BJ (cell line): ENCODE data around the gene FATE1. TPM values are rescaled to one million over a fixed set of nuclear protein-coding genes. Genes with fewer than 3 reads are reported as not detected.

Experiments
- CTCF ChIA-PET: fragments of 350-600 bp; formaldehyde crosslinking; extraction: SDS; loops from one replicate; lab custom pipeline; 2021; ENCODE audit warnings: antibody characterized with exemption, inconsistent platforms; lab: Yijun Ruan, JAX
- POLR2A ChIA-PET: fragments of 300-600 bp; sonication (Branson Sonifier 250); formaldehyde crosslinking; extraction: SDS; loops from one replicate; lab custom pipeline; 2021; ENCODE audit warnings: antibody characterized with exemption; lab: Charles Lee
- DNase-seq: peaks from one replicate; pipeline ENCODE4 v3.0.0-alpha.2; 2011; ENCODE audit warnings: low read depth
- H3K27me3 ChIP-seq: 2 replicates; pipeline ENCODE4 v1.6.0; 2011; ENCODE audit warnings: low read length; ENCODE audit not compliant: control insufficient read depth, insufficient read depth
- H3K36me3 ChIP-seq: 2 replicates; pipeline ENCODE4 v1.5.1; 2011; ENCODE audit warnings: low read length; ENCODE audit not compliant: control insufficient read depth, insufficient read depth
- H3K4me3 ChIP-seq: 2 replicates; pipeline ENCODE4 v1.5.1; 2011; ENCODE audit warnings: low read depth, mild to moderate bottlenecking, control low read depth, low read length
- polyA plus RNA-seq: library from polyadenylated mRNA; depleted of rRNA; stranded (reverse); fragments of >200 nt; gene quantifications from 2 replicates; pipeline ENCODE4 v1.2.3, GENCODE V29; 2011
- TF ChIP-seq, protein P1 (sequence below): IDR thresholded peaks from 2 replicates; pipeline ENCODE4 v1.5.1; 2011; ENCODE audit warnings: low read depth, mild to moderate bottlenecking, control low read depth, inconsistent platforms, low read length, moderate library complexity; ENCODE audit not compliant: insufficient read depth

FATE1 gene
- polyA plus RNA-seq, 1 experiment: not detected

DNA sequence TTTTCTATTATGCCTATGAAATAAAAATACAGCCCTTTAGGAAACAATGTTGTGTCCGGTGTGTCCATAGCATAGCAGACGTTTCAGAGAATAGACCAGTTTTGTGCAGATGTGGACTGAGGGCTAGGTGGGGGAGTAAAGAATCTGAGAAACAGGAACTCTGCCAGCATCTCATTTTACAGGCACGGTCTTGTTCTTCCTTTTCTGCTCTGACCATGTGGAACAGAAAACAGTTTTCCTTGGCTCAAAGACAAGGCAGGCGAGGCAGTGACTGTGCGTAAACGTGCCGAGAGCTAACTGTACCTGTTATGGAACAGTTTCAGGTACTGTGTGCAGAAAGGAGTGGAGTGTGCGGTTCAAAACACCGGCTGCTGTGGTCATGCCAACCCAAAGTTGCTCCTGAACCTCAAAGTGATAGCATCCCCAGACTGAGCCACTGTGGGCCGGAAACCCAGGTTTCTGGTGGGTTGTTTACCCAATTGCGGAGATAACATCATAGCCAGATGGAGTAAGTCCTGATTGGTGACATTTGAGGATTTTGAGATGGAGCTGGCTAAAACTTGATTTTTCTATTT is 38.9 kb downstream of the FATE1 start:
- DNase-seq: no peak
- Histone ChIP-seq H3K4me3 (no peak overlapping the region), H3K27me3 (no peaks in the 10 kb centered on the region; the same call in 1 of the 2 replicates), H3K36me3 (no peaks in the 10 kb centered on the region)
- TF ChIP-seq, protein P1, sequence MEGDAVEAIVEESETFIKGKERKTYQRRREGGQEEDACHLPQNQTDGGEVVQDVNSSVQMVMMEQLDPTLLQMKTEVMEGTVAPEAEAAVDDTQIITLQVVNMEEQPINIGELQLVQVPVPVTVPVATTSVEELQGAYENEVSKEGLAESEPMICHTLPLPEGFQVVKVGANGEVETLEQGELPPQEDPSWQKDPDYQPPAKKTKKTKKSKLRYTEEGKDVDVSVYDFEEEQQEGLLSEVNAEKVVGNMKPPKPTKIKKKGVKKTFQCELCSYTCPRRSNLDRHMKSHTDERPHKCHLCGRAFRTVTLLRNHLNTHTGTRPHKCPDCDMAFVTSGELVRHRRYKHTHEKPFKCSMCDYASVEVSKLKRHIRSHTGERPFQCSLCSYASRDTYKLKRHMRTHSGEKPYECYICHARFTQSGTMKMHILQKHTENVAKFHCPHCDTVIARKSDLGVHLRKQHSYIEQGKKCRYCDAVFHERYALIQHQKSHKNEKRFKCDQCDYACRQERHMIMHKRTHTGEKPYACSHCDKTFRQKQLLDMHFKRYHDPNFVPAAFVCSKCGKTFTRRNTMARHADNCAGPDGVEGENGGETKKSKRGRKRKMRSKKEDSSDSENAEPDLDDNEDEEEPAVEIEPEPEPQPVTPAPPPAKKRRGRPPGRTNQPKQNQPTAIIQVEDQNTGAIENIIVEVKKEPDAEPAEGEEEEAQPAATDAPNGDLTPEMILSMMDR: no peak
- ChIA-PET POLR2A (no interaction called here), CTCF (interaction anchor here (10.4 kb wide), 1 partner anchor 875 kb away, joined by 140 read pairs; no protein-coding TSS in a partner anchor)

DNA sequence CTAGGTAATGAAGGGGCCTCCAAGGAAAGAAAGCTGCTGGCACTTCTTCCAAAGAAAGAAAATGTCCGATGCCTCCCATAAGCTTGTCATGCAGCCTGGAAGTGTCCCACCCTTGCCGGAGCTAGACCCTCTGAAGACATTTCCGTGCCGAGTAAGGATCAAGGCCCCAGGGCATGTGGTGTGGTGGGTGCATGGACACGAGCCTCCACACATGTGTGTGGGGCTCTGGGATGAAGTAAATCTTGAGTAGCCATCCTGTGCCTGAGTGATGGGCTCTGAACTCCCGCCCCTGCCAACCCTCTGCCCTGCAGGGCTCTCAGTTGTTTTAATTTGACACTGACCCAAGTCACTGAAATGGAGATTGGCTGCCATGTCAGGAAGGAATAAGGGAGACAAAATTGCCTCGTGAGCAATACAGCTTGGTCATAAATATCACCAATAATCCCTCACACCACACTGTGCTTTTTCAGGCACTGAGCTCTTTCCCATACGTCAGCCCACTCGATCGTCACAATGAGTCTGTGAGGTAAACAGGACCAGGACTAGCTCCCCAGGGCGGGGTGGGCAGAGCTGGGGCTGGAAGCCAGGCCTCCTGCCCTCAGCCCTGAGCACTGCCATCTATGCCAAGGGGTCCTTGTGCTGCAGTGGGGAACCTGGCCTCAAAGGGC is 43.3 kb downstream of the FATE1 start:
- TF ChIP-seq, protein P1: no peak
- ChIA-PET POLR2A (no interaction called here), CTCF (no interaction called here)
- Histone ChIP-seq H3K27me3 (no peaks in the 10 kb centered on the region), H3K4me3 (no peak overlapping the region), H3K36me3 (no peaks in the 10 kb centered on the region)
- DNase-seq: no peak

DNA sequence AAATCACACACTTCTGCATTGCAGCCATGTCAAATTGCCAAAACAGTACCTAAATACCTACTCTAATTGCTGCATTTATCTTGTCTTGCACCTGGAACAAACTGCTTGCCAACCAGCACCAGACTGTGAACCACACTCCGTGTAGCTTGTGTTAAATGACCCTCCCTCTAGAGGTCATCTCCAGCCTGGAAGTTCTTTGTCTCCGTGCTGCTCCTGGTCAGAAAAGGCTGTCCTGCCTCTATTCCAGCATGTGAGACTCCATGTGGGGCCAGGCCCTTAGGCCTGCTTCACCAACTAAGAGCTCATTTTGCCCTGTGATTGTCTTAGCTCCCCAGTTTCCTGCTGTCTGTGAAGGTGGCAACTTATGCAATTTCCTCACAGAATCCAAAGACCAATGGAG is 47.0 kb downstream of the FATE1 start:
- TF ChIP-seq, protein P1: no peak
- POLR2A ChIA-PET: no interaction called here
- no peak for DNase-seq
- H3K4me3 ChIP-seq: no peak overlapping the region
- H3K27me3 ChIP-seq: no peaks in the 10 kb centered on the region
- H3K36me3 ChIP-seq: no peaks in the 10 kb centered on the region
- CTCF ChIA-PET: no interaction called here

DNA sequence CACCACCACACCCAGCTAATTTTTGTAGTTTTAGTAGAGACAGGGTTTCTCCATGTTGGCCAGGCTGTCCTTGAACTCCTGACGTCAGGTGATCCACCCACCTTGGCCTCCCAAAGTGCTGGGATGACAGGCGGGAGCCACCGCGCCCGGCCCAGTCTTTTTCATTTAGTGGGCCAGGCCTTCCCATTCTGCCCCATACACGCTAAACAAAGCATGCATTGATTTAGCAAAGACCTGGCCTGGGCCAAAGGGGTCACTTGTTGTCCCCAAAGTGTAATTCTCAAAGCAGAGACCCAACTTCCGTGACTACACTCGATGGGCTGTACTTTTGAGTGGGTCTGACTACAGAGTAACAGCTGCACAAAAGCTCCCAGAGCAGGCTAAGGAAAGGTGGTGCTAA is 47.9 kb downstream of the FATE1 start:
- CTCF ChIA-PET: interaction anchor here (1.6 kb wide), 1 partner anchor 11 kb away, joined by 4 read pairs; no protein-coding TSS in a partner anchor

DNA sequence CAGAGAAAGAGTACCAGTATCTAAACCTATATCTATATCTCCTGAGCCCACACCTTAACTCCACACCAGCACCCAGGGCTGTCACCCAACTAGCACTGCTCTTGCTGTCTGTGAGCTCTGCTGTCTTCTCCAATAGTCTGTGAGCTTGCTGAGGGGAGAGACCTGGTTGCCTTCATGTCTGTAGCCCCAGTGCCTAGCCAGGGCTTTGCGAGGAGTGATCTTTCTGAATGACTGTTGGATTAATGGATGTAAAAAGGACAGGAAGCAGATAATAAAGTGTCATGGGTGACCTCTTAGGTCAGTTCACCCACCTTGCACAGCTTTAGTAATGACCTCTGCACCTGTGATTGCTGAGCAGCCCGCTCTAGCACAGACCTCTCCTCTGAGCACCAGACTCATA is 49.2 kb downstream of the FATE1 start:
- no peaks in the 10 kb centered on the region for H3K27me3 ChIP-seq
- no peak for DNase-seq
- no peak overlapping the region for H3K4me3 ChIP-seq
- TF ChIP-seq, protein P1: no peak
- ChIA-PET CTCF (interaction anchor here (0.6 to 1.6 kb wide), 2 partner anchors 12 to 865 kb away, joined by 3 to 4 read pairs; no protein-coding TSS in a partner anchor), POLR2A (no interaction called here)
- no peaks in the 10 kb centered on the region for H3K36me3 ChIP-seq

More for the DNA sequence above, 47.9 kb downstream of the FATE1 start:
- TF ChIP-seq, protein P1: no peak
- POLR2A ChIA-PET: no interaction called here
- no peak for DNase-seq
- no peak overlapping the region for H3K4me3 ChIP-seq
- H3K36me3 ChIP-seq: no peaks in the 10 kb centered on the region
- H3K27me3 ChIP-seq: no peaks in the 10 kb centered on the region
